Ammon's horn (tissue), 1 donor: Measurements from ENCODE around the gene NR3C2.

Experiments
- DNase-seq: peaks from one replicate; pipeline ENCODE4 v3.0.0-alpha.2; 2016; ENCODE audit warnings: low spot score

The NR3C2 gene

GRCh38 chr4:148311526-148311925 is 130.7 kb downstream of the NR3C2 start:
- DNase-seq, result no peak

GRCh38 chr4:148310756-148311155 is 131.5 kb downstream of the NR3C2 start:
- no peak for DNase-seq

- no peak for DNase-seq
These were observed 136.5 kb downstream of the NR3C2 start for GRCh38 chr4:148305751-148306150.

- no peak for DNase-seq
These were observed 139.8 kb downstream of the NR3C2 start for GRCh38 chr4:148302416-148302815.

GRCh38 chr4:148300877-148301276 is 141.3 kb downstream of the NR3C2 start:
- DNase-seq, result no peak

DNA sequence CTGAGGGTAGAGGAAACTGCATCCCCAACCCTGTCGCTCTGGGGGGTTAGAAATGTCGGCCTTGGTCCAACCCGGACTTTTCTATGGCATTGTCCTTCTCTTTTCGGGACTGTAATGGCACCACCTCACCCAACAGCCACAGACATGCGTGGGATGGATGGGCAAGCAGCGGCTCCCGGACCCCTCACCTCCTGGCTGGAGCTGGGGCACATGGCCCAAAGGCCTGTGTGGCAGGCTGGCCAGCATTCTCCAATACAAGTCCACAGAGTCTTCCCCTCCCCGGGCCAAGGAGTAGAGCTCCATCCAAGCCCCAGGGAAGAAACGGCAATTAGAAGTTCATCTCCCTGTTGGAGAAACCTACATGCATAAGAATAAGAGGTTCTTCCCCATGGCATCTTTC is 142.9 kb downstream of the NR3C2 start:
- DNase-seq, result no peak

DNA sequence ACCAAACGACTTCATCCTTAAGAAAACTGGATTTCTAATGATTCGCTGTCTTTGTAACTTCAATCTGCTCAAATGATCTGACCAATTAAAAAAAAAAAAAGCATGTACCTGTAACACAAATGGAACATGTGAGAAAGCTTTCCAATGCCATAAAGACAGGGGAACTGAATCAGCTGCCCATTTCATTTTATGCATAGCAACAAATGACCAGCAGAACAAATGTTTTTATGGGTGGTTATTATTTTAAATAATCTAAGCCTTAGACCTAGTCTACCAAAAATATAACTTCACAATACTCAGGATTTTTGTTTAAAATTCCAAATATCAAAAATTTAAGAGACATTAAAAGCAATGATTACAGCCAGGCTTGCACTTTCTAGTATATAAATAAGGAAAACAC is 145.7 kb downstream of the NR3C2 start:
- DNase-seq, result no peak

GRCh38 chr4:148295642-148296041 is 146.6 kb downstream of the NR3C2 start:
- DNase-seq, result no peak

- DNase-seq, result no peak
These were observed 148.6 kb downstream of the NR3C2 start for GRCh38 chr4:148293571-148293970.

- DNase-seq, result no peak
These were observed 149.5 kb downstream of the NR3C2 start for GRCh38 chr4:148292686-148293085.

- no peak for DNase-seq
These were observed 152.5 kb downstream of the NR3C2 start for GRCh38 chr4:148289740-148290139.

DNA sequence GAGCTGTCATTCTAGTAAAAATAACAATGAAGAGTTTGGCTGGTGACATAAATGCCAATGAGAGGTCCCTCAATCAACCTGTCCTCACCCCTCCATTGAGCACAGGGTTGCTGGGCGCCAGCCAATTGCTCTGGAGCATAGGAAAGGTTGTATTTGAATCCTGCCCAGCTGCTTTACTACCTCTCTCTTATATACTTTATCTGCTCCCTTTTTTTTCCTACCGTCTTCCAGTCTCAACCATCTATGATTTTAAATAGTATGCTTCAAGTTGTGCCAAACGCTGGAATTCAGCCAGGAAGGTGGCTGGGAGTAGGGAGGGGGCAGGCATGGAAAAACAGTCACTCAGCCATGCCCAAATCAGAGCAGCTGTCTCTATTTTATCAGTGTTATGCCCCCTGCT is 153.8 kb downstream of the NR3C2 start:
- no peak for DNase-seq

GRCh38 chr4:148287111-148287510 is 155.1 kb downstream of the NR3C2 start:
- DNase-seq, result no peak

- no peak for DNase-seq
These were observed 156.2 kb downstream of the NR3C2 start for GRCh38 chr4:148286012-148286411.

DNA sequence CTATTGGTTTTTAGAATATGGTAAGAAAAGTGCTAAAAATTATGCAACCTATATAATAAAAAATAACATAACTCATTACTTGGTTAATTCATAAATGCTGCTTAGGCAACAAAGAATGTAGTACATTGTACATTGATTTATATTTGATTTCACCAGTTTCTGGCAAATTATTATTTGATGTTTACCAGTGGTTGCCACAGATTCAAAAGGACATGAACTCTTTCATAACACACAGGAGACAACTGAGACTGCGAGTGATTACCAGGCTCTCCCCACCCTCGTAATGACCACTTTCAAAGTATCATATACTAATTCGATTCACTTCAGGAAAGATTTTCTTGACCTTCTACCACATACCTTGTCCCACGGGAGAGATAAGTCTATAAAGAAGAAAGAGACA is 158.5 kb downstream of the NR3C2 start:
- no peak for DNase-seq

GRCh38 chr4:148278310-148278709 is 163.9 kb downstream of the NR3C2 start:
- no peak for DNase-seq

DNA sequence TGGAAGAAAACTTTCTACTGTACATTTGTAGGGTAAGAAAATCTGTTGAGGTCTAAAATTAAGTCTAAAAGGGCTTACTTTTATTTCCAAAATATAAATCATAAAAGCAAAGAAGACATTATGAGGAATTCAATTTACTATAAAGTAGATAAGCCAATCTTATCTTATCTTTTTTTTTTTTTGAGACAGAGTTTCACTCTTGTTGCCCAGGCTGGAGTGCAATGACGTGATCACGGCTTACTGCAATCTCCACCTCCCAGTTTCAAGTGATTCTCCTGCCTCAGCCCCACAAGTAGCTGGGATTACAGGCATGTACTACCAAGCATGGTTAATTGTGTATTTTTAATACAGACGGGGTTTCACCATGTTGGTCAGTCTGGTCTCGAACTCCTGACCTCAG is 166.9 kb downstream of the NR3C2 start:
- DNase-seq, result no peak

GRCh38 chr4:148273501-148273986 is 168.7 kb downstream of the NR3C2 start:
- no peak for DNase-seq

DNA sequence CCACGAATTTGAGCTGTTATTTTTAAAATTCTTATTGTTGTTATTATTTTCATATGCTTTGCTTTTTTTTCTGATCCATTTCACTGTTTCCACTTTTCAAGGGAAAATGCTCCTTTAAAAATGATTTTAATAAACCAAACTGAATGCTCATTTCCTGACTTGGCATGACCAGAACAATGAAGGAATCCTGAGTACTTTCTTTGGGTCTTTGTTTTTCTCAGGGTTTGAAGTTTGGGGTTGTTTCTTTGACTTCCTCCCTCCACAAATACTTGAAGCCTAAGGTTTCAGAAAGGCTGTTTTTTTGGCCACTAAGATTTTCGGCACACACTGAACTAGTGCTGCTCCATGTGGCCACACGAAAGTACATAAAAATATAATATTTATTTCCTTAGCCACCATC is 171.0 kb downstream of the NR3C2 start:
- DNase-seq, result no peak

GRCh38 chr4:148270630-148271029 is 171.6 kb downstream of the NR3C2 start:
- DNase-seq, result no peak

DNA sequence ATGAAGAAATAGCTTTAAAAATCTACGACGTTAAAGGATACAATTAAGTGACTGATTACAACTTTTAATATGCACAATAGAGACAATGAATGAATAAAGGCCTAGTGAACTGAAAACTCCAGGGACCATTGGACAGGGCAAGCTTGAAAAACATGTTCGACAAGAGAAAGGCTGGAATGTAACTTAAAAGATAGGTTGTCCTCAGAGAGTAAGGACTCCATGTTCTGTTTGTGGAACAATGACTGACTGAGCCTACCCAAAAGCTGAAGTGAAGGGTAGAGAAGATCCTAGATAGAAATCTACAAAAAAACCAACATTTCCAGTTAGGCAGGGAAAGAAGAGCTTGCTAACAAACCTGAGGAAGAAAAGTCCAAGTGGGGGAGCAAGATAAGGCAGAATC is 173.4 kb downstream of the NR3C2 start:
- no peak for DNase-seq

DNA sequence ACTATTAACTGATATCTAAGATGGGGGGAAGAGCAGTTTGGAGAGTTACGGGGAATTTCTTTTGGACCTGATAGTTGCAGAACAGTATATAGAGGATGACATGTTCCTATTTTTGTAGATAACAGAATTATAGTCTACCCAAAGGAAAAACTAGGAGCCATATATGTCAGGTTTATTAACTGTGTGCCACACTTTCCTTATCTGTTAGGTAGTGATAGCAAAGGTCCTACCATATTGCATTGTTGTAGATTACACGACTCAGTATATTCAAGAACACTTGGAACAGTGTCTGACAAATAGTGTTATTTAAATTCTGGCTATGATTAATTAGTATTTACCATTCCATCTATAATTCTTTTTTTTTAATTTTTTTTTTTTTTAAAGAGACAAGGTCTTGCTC is 175.3 kb downstream of the NR3C2 start:
- DNase-seq, result no peak

DNA sequence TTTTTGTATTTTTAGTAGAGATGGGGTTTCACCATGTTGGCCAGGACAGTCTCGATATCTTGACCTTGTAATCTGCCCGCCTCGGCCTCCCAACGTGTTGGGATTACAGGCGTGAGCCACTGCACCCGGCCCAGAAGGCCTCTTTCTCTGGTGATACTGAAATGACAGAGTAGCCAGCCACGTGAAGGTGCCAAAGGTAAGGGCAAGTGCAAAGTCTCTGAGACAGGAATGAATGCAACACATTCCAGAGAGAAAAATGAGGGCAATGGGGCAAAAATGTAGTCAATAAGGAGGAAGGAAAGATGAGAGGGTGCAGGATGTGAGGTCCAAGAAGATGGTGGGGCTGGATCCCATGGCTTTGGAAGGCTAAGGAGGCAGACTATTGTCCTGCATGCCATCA is 176.0 kb downstream of the NR3C2 start:
- DNase-seq, result no peak

- no peak for DNase-seq
These were observed 176.6 kb downstream of the NR3C2 start for GRCh38 chr4:148265627-148266026.

- no peak for DNase-seq
These were observed 178.4 kb downstream of the NR3C2 start for GRCh38 chr4:148263802-148264201.
